IMR-90 (cell line): ENCODE data around the gene CUBN. TPM values are rescaled to one million over a fixed set of nuclear protein-coding genes. Genes with fewer than 3 reads are reported as not detected.

Experiments used
- ATAC-seq: fragments of 200-7000 bp; cut with Tn5 transposase; 2 replicates; pipeline ENCODE4 v1.9.1; 2020; ENCODE audit warnings: low read depth, mild to moderate bottlenecking, moderate library complexity
- BruUV-seq: library from RNA; stranded (reverse); fragments of 400-500 nt; replicated peaks from 2 replicates; lab custom pipeline; 2021; lab: Mats Ljungman, UMichigan
- CTCF ChIA-PET: fragments of 300-600 bp; formaldehyde crosslinking; extraction: SDS; loops from one replicate; lab custom pipeline; 2021; ENCODE audit warnings: antibody characterized with exemption; lab: Yijun Ruan, JAX
- POLR2A ChIA-PET: fragments of 300-600 bp; sonication (Branson Sonifier 250); formaldehyde crosslinking; loops from one replicate; lab custom pipeline; 2022; ENCODE audit warnings: antibody characterized with exemption; ENCODE audit not compliant: unreplicated experiment; lab: Charles Lee
- DNase-seq: peaks from one replicate; pipeline ENCODE4 v3.0.0; 2013
- H2AFZ ChIP-seq: replicated peaks from 2 replicates; pipeline ENCODE3; 2013; ENCODE audit warnings: low read length, mild to moderate bottlenecking; ENCODE audit not compliant: poor library complexity
- H2AK5ac ChIP-seq: 2 replicates; pipeline ENCODE4 v1.6.1; 2013; ENCODE audit warnings: low read depth, low read length, inconsistent platforms
- H2AK9ac ChIP-seq: replicated peaks from 2 replicates; pipeline ENCODE3; 2013; ENCODE audit warnings: mild to moderate bottlenecking, low read depth, low read length, moderate library complexity; ENCODE audit not compliant: poor library complexity
- H2BK120ac ChIP-seq: 2 replicates; pipeline ENCODE4 v1.6.1; 2013; ENCODE audit warnings: low read depth, low read length, inconsistent platforms
- H2BK15ac ChIP-seq: 3 replicates; pipeline ENCODE4 v1.6.1; 2013; ENCODE audit warnings: low read depth, low read length, inconsistent platforms
- H2BK20ac ChIP-seq: 2 replicates; pipeline ENCODE4 v1.6.1; 2013; ENCODE audit warnings: low read depth, mild to moderate bottlenecking, inconsistent platforms, low read length, moderate library complexity
- H2BK5ac ChIP-seq: 2 replicates; pipeline ENCODE4 v1.6.1; 2013; ENCODE audit warnings: mild to moderate bottlenecking, low read depth, low read length, inconsistent platforms; ENCODE audit not compliant: poor library complexity, severe bottlenecking
- H3K14ac ChIP-seq: replicated peaks from 2 replicates; pipeline ENCODE4 v1.6.1; 2013; ENCODE audit warnings: low read depth, low read length, inconsistent platforms
- H3K18ac ChIP-seq: 2 replicates; pipeline ENCODE4 v1.6.1; 2013; ENCODE audit warnings: low read depth, low read length, control low read depth
- H3K23ac ChIP-seq: 2 replicates; pipeline ENCODE4 v1.6.1; 2013; ENCODE audit warnings: low read depth, low read length, inconsistent platforms
- H3K27ac ChIP-seq: 2 replicates; pipeline ENCODE4 v1.5.1; 2013; ENCODE audit warnings: mild to moderate bottlenecking, control low read depth, low read length; ENCODE audit not compliant: insufficient read depth
- H3K27me3 ChIP-seq: 2 replicates; pipeline ENCODE4 v1.6.1; 2013; ENCODE audit warnings: low read length; ENCODE audit not compliant: control insufficient read depth, insufficient read depth
- H3K36me3 ChIP-seq: 2 replicates; pipeline ENCODE4 v1.6.1; 2013; ENCODE audit warnings: low read length, mixed read lengths; ENCODE audit not compliant: control insufficient read depth, insufficient read depth
- H3K4ac ChIP-seq: 2 replicates; pipeline ENCODE4 v1.6.1; 2013; ENCODE audit warnings: low read depth, low read length, inconsistent platforms
- H3K4me1 ChIP-seq: 2 replicates; pipeline ENCODE4 v1.6.1; 2013; ENCODE audit warnings: low read length, mixed read lengths; ENCODE audit not compliant: control insufficient read depth, insufficient read depth
- H3K4me2 ChIP-seq: 2 replicates; pipeline ENCODE4 v1.6.1; 2013; ENCODE audit warnings: low read depth, mild to moderate bottlenecking, control low read depth, low read length, moderate library complexity
- H3K4me3 ChIP-seq: 2 replicates; pipeline ENCODE4 v1.5.1; 2013; ENCODE audit warnings: low read depth, mild to moderate bottlenecking, control low read depth, low read length, moderate library complexity; ENCODE audit not compliant: insufficient read depth
- H3K56ac ChIP-seq: 2 replicates; pipeline ENCODE4 v1.6.1; 2013; ENCODE audit warnings: low read length, inconsistent platforms; ENCODE audit not compliant: insufficient read depth; ENCODE audit errors: extremely low read depth
- H3K79me1 ChIP-seq, 2 experiments: 2 replicates each; pipeline ENCODE4 v1.6.1; 2013; ENCODE audit warnings: low read length in 2 of 2, inconsistent platforms in 1 of 2, low read depth in 1 of 2
- H3K9ac ChIP-seq: 2 replicates; pipeline ENCODE4 v1.6.1; 2013; ENCODE audit warnings: low read depth, low read length, control low read depth
- H3K9me1 ChIP-seq: 2 replicates; pipeline ENCODE4 v1.6.1; 2013; ENCODE audit warnings: low read length, inconsistent platforms; ENCODE audit not compliant: insufficient read depth
- H3K9me3 ChIP-seq: 2 replicates; pipeline ENCODE4 v1.6.1; 2013; ENCODE audit warnings: low read length; ENCODE audit not compliant: control insufficient read depth, insufficient read depth
- H4K20me1 ChIP-seq: 2 replicates; pipeline ENCODE4 v1.6.1; 2013; ENCODE audit warnings: low read length, inconsistent platforms; ENCODE audit not compliant: insufficient read depth
- H4K5ac ChIP-seq: 2 replicates; pipeline ENCODE4 v1.6.1; 2013; ENCODE audit warnings: mild to moderate bottlenecking, low read depth, low read length, control low read depth
- H4K8ac ChIP-seq, 2 experiments: 2 replicates each; pipeline ENCODE4 v1.6.1; 2013; ENCODE audit warnings: low read depth in 2 of 2, low read length in 2 of 2, control low read depth in 1 of 2, inconsistent platforms in 1 of 2
- H4K91ac ChIP-seq: 2 replicates; pipeline ENCODE4 v1.6.1; 2013; ENCODE audit warnings: low read depth, low read length, inconsistent platforms; ENCODE audit not compliant: insufficient read depth
- FOS ChIP-seq: fragments of 150-350 bp; IDR thresholded peaks from 2 replicates; pipeline ENCODE4 v1.6.1; 2016; ENCODE audit warnings: low read depth, low read length
- MAFK ChIP-seq: IDR thresholded peaks from 2 replicates; pipeline ENCODE4 v1.6.1; 2012; ENCODE audit warnings: low read depth, low read length, improper control_type of control experiment
- MAZ ChIP-seq: IDR thresholded peaks from 2 replicates; pipeline ENCODE4 v1.6.1; 2012; ENCODE audit warnings: low read depth, mild to moderate bottlenecking, low read length, improper control_type of control experiment, moderate library complexity, borderline replicate concordance
- MXI1 ChIP-seq: IDR thresholded peaks from 2 replicates; pipeline ENCODE4 v1.6.1; 2012; ENCODE audit warnings: low read depth, mild to moderate bottlenecking, low read length, moderate library complexity, borderline replicate concordance
- NFE2L2 ChIP-seq: fragments of 150-350 bp; IDR thresholded peaks from 2 replicates; pipeline ENCODE4 v1.6.1; 2016; ENCODE audit warnings: low read depth, mild to moderate bottlenecking, low read length
- POLR2A ChIP-seq: IDR thresholded peaks from 2 replicates; pipeline ENCODE4 v1.6.1; 2012; ENCODE audit warnings: mild to moderate bottlenecking, low read depth, low read length
- RAD21 ChIP-seq: IDR thresholded peaks from 2 replicates; pipeline ENCODE4 v1.6.1; 2012; ENCODE audit warnings: low read length, improper control_type of control experiment
- RCOR1 ChIP-seq: IDR thresholded peaks from 2 replicates; pipeline ENCODE4 v1.6.1; 2012; ENCODE audit warnings: mild to moderate bottlenecking, low read length, improper control_type of control experiment; ENCODE audit not compliant: insufficient replicate concordance
- RFX5 ChIP-seq: IDR thresholded peaks from 2 replicates; pipeline ENCODE4 v1.8.0; 2012; ENCODE audit warnings: low read depth, mild to moderate bottlenecking, low read length, moderate library complexity
- SMC3 ChIP-seq: fragments of 150-350 bp; IDR thresholded peaks from 2 replicates; pipeline ENCODE4 v1.6.1; 2016; ENCODE audit warnings: low read depth, mild to moderate bottlenecking, antibody characterized with exemption, low read length, moderate library complexity
- WGBS, 2 experiments: methylation state at CpG; one replicate each; pipeline versions ENCODE4 v1.1.5 to v1.1.7; 2013; ENCODE audit warnings: missing lambda C conversion rate in 2 of 2; ENCODE audit not compliant: insufficient read length in 1 of 2; ENCODE audit errors: extremely low coverage in 2 of 2; 5-methylcytosine and 5-hydroxymethylcytosine counted together
- dilution Hi-C: fragments of 300-500 bp; cut with HindIII; formaldehyde crosslinking; loops from one replicate; pipeline ENCODE4 v1.14.3; 2018; ENCODE audit warnings: low sequenced_read_pairs; ENCODE audit not compliant: unreplicated experiment
- in situ Hi-C: fragments of 300-500 bp; cut with MboI; formaldehyde crosslinking; loops from 3 replicates; pipeline ENCODE4 v1.14.3; 2019; ENCODE audit warnings: low sequenced_read_pairs, inconsistent platforms, mixed read lengths
- intact Hi-C: fragments of 100-400 bp; cut with micrococcal nuclease; formaldehyde crosslinking; loops from 2 replicates; pipeline ENCODE4 v1.10.0; 2022
- polyA plus RNA-seq, 3 experiments: library from polyadenylated mRNA; depleted of rRNA; stranded (reverse); fragments of >200 nt; gene quantifications; 2 replicates each; pipeline ENCODE4 v1.2.3, GENCODE V29; 2012; ENCODE audit warnings: low replicate concordance in 1 of 3
- total RNA-seq: library from RNA; depleted of rRNA; stranded (reverse); fragments of >200 nt; gene quantifications from 2 replicates; pipeline ENCODE4 v1.2.3, GENCODE V29; 2012
- TF ChIP-seq, protein P1 (sequence below): fragments of 150-350 bp; IDR thresholded peaks from 2 replicates; pipeline ENCODE4 v1.6.1; 2016; ENCODE audit warnings: low read depth, mild to moderate bottlenecking, low read length, moderate library complexity, borderline replicate concordance

The CUBN gene
- total and polyA plus RNA-seq, 2 of the 4 experiments (the other 2 are of a cell fraction), result 0.19 to 0.54 TPM

DNA sequence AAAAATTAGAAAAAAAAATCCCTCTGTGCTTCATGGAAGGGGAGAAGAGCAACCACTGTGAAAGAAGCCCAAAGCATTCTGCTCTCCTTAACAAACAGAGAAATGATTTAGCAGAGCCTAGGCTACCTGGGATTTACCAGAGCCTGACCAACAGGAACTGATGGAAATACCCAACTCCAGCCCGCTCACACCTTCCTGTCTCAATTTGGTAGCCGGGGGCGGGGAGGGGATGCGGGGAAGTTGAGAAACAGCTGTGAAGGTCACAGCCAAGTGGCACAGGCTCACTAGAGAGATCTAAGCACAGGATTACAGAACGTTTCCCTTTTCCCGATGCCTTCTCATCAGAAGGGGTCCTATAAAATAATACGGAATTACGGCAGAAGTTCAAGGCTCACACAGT lies 330.0 kb downstream of the CUBN start:
- Histone ChIP-seq H2AFZ (no peak overlapping the region), H3K27ac (no peak overlapping the region), H3K79me1 (peaks cover 19 to 53% of the 10 kb centered on the region in 2 experiments), H2BK15ac (no peak overlapping the region), H2AK9ac (no peak overlapping the region), H3K4me3 (no peak overlapping the region), H3K23ac (no peak overlapping the region), H3K9me1 (peaks cover 5% of the 10 kb centered on the region; the same call in 1 of the 2 replicates), H4K20me1 (peaks cover 23% of the 10 kb centered on the region), H3K9ac (no peak overlapping the region), H2BK120ac (no peak overlapping the region), H2BK20ac (no peak overlapping the region), H3K4me1 (no peaks in the 10 kb centered on the region), H4K5ac (no peak overlapping the region), H3K56ac (no peak overlapping the region), H4K8ac (no peak overlapping the region), H2BK5ac (no peak overlapping the region), H3K9me3 (no peaks in the 10 kb centered on the region), H3K14ac (no peak overlapping the region), H4K91ac (no peak overlapping the region), H3K18ac (no peak overlapping the region), H3K4me2 (no peak overlapping the region), H3K36me3 (no peaks in the 10 kb centered on the region), H2AK5ac (no peak overlapping the region), H3K27me3 (no peaks in the 10 kb centered on the region), H3K4ac (no peak overlapping the region)
- ATAC-seq (no peak), DNase-seq (no peak)
- POLR2A ChIA-PET, result no interaction called here
- no TSS peak for BruUV-seq
- in situ Hi-C loops (no loop called here), intact Hi-C loops (no loop called here), dilution Hi-C loops (no loop called here)
- CTCF ChIA-PET, result no interaction called here
- TF ChIP-seq MAZ (no peak), FOS (no peak), POLR2A (no peak), RCOR1 (no peak), SMC3 (no peak), RFX5 (no peak), NFE2L2 (no peak), MXI1 (no peak), RAD21 (no peak), MAFK (no peak)
- TF ChIP-seq, protein P1, sequence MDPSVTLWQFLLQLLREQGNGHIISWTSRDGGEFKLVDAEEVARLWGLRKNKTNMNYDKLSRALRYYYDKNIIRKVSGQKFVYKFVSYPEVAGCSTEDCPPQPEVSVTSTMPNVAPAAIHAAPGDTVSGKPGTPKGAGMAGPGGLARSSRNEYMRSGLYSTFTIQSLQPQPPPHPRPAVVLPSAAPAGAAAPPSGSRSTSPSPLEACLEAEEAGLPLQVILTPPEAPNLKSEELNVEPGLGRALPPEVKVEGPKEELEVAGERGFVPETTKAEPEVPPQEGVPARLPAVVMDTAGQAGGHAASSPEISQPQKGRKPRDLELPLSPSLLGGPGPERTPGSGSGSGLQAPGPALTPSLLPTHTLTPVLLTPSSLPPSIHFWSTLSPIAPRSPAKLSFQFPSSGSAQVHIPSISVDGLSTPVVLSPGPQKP, result no peak
- whole genome bisulfite sequencing, 2 experiments, result 100% methylated on average over 1 of the region's 8 CpGs; no CpG with 5 or more reads in 1 of the 2 experiments
